KMS-11 (cell line): ENCODE results near the gene ITGB6.

Experiments used
- H2AFZ ChIP-seq: fragments of 200-600 bp; sonication (generic); 2 replicates; pipeline ENCODE4 v1.6.1; 2016; ENCODE audit warnings: antibody characterized with exemption, mixed run types, low read depth
- H3K27ac ChIP-seq: fragments of 200-600 bp; sonication (generic); 2 replicates; pipeline ENCODE4 v1.6.1; 2016; ENCODE audit warnings: mild to moderate bottlenecking, mixed run types
- H3K27me3 ChIP-seq: fragments of 200-600 bp; sonication (generic); 2 replicates; pipeline ENCODE4 v1.6.1; 2017; ENCODE audit warnings: mild to moderate bottlenecking, low read depth, mixed run types, moderate library complexity; ENCODE audit not compliant: insufficient read depth
- H3K36me3 ChIP-seq: fragments of 200-600 bp; sonication (generic); 2 replicates; pipeline ENCODE4 v1.6.1; 2017; ENCODE audit warnings: mild to moderate bottlenecking, mixed run types; ENCODE audit not compliant: insufficient read depth
- H3K4me1 ChIP-seq: fragments of 200-600 bp; sonication (generic); 2 replicates; pipeline ENCODE4 v1.6.1; 2016; ENCODE audit warnings: mild to moderate bottlenecking, low read depth, mixed run types; ENCODE audit not compliant: poor library complexity, severe bottlenecking
- H3K4me2 ChIP-seq: fragments of 200-600 bp; sonication (generic); 2 replicates; pipeline ENCODE4 v1.7.0; 2016; ENCODE audit warnings: mild to moderate bottlenecking, mixed run types
- H3K4me3 ChIP-seq: fragments of 200-600 bp; sonication (generic); IDR thresholded peaks from 2 replicates; pipeline ENCODE4 v1.6.1; 2017; ENCODE audit warnings: low read depth, low read length, mixed read lengths; ENCODE audit not compliant: insufficient read depth
- H3K79me2 ChIP-seq: fragments of 200-600 bp; sonication (generic); 2 replicates; pipeline ENCODE4 v1.6.1; 2016; ENCODE audit warnings: low read depth, mixed run types; ENCODE audit not compliant: insufficient read depth
- H3K9ac ChIP-seq: fragments of 200-600 bp; sonication (generic); 2 replicates; pipeline ENCODE4 v1.6.1; 2016; ENCODE audit warnings: mild to moderate bottlenecking, mixed run types
- H4K20me1 ChIP-seq: fragments of 200-600 bp; sonication (generic); 2 replicates; pipeline ENCODE4 v1.6.1; 2016; ENCODE audit warnings: mild to moderate bottlenecking, mixed run types; ENCODE audit not compliant: insufficient read depth
- CTCF ChIP-seq: fragments of 200-600 bp; sonication (generic); conservative IDR thresholded peaks from 2 replicates; pipeline ENCODE4 v1.6.1; 2017; ENCODE audit warnings: low read depth, mild to moderate bottlenecking, antibody characterized with exemption, low read length, moderate library complexity, mixed read lengths

ITGB6 gene

GRCh38 chr2:160232905-160233475, 32.9 kb upstream of the ITGB6 start:
- Histone ChIP-seq H3K4me1 (no peaks in the 10 kb centered on the region), H3K27ac (no peak overlapping the region), H3K27me3 (no peaks in the 10 kb centered on the region), H3K9ac (no peak overlapping the region), H3K4me2 (no peak overlapping the region), H3K4me3 (no peak overlapping the region), H3K79me2 (no peaks in the 10 kb centered on the region), H2AFZ (no peak overlapping the region), H3K36me3 (no peaks in the 10 kb centered on the region), H4K20me1 (no peaks in the 10 kb centered on the region)
- no peak for TF ChIP-seq CTCF

- Histone ChIP-seq H2AFZ (no peak overlapping the region), H3K9ac (no peak overlapping the region), H3K36me3 (no peaks in the 10 kb centered on the region), H3K4me1 (peaks cover 1% of the 10 kb centered on the region), H3K27me3 (no peaks in the 10 kb centered on the region), H4K20me1 (no peaks in the 10 kb centered on the region), H3K4me3 (no peak overlapping the region), H3K4me2 (no peak overlapping the region), H3K79me2 (no peaks in the 10 kb centered on the region), H3K27ac (no peak overlapping the region)
- no peak for TF ChIP-seq CTCF
Measured at GRCh38 chr2:160229591-160229990, 29.5 kb upstream of the ITGB6 start.

- Histone ChIP-seq H3K36me3 (no peaks in the 10 kb centered on the region), H3K4me1 (peaks cover 14% of the 10 kb centered on the region), H3K4me3 (no peak overlapping the region), H3K27me3 (no peaks in the 10 kb centered on the region), H3K4me2 (no peak overlapping the region), H3K27ac (no peak overlapping the region), H2AFZ (no peak overlapping the region), H3K79me2 (no peaks in the 10 kb centered on the region), H4K20me1 (no peaks in the 10 kb centered on the region), H3K9ac (no peak overlapping the region)
- TF ChIP-seq CTCF, result no peak
Measured at GRCh38 chr2:160228141-160228917, 28.3 kb upstream of the ITGB6 start.

GRCh38 chr2:160227293-160227915, 27.3 kb upstream of the ITGB6 start:
- Histone ChIP-seq H3K36me3 (no peaks in the 10 kb centered on the region), H3K27me3 (no peaks in the 10 kb centered on the region), H3K79me2 (no peaks in the 10 kb centered on the region), H3K4me2 (no peak overlapping the region), H4K20me1 (no peaks in the 10 kb centered on the region), H2AFZ (no peak overlapping the region), H3K27ac (no peak overlapping the region), H3K9ac (no peak overlapping the region), H3K4me1 (peaks cover 23% of the 10 kb centered on the region), H3K4me3 (no peak overlapping the region)
- TF ChIP-seq CTCF, result no peak
